Natural killer cell (primary cell): ENCODE measurements around the gene AVPR1A. TPM values are rescaled to one million over a fixed set of nuclear protein-coding genes. Genes with fewer than 3 reads are reported as not detected.

Experiments used
- ATAC-seq, 3 donors: fragments of 150-1000 bp in 2 of 3; fragments of 200-7000 bp in 1 of 3; cut with Tn5 transposase; 1 replicate in 1 of 3; 2 replicates in 2 of 3; pipeline ENCODE4 v1.10.0; 2021; ENCODE audit warnings: mild to moderate bottlenecking in 2 of 3, moderate library complexity in 2 of 3
- DNase-seq, 2 donors: peaks; one replicate each; pipeline versions ENCODE4 v3.0.0 to v3.0.0-alpha.2; 2013 to 2021; ENCODE audit warnings: mixed read lengths in 1 of 2
- H3K27ac ChIP-seq: one replicate; pipeline ENCODE4 v1.5.1; 2013; ENCODE audit warnings: mild to moderate bottlenecking, low read length
- H3K27me3 ChIP-seq: one replicate; pipeline ENCODE4 v1.6.1; 2013; ENCODE audit warnings: low read length; ENCODE audit not compliant: control insufficient read depth, insufficient read depth
- H3K36me3 ChIP-seq: one replicate; pipeline ENCODE4 v1.6.1; 2013; ENCODE audit warnings: low read length; ENCODE audit not compliant: control insufficient read depth, insufficient read depth
- H3K4me1 ChIP-seq: one replicate; pipeline ENCODE4 v1.6.1; 2013; ENCODE audit warnings: low read length; ENCODE audit not compliant: control insufficient read depth, insufficient read depth
- H3K4me3 ChIP-seq: one replicate; pipeline ENCODE4 v1.5.1; 2013; ENCODE audit warnings: low read length
- H3K9me3 ChIP-seq: one replicate; pipeline ENCODE4 v1.6.1; 2013; ENCODE audit warnings: low read length; ENCODE audit not compliant: control insufficient read depth, insufficient read depth
- H3K27ac Mint-ChIP-seq, 2 donors: one replicate each; pipeline ENCODE4 v1.8.0; 2022; ENCODE audit warnings: mild to moderate bottlenecking in 2 of 2, mixed read lengths in 2 of 2, moderate library complexity in 1 of 2
- H3K27me3 Mint-ChIP-seq, 2 donors: one replicate each; pipeline ENCODE4 v1.8.0; 2022; ENCODE audit warnings: low read depth in 2 of 2, mixed read lengths in 2 of 2
- H3K36me3 Mint-ChIP-seq: one replicate; pipeline ENCODE4 v1.8.0; 2022; ENCODE audit warnings: mixed read lengths
- H3K4me1 Mint-ChIP-seq, 2 donors: one replicate each; pipeline ENCODE4 v1.8.0; 2022; ENCODE audit warnings: mixed read lengths in 2 of 2
- H3K4me3 Mint-ChIP-seq: one replicate; pipeline ENCODE4 v1.8.0; 2022; ENCODE audit warnings: mild to moderate bottlenecking, moderate library complexity, mixed read lengths
- H3K9me3 Mint-ChIP-seq, 2 donors: one replicate each; pipeline ENCODE4 v1.8.0; 2022; ENCODE audit warnings: mixed read lengths in 2 of 2
- WGBS: methylation state at CpG from one replicate; pipeline ENCODE4 v1.1.7; 2013; ENCODE audit warnings: missing lambda C conversion rate; ENCODE audit not compliant: insufficient coverage; 5-methylcytosine and 5-hydroxymethylcytosine counted together
- intact Hi-C: fragments of 100-400 bp; cut with micrococcal nuclease; formaldehyde crosslinking; loops from one replicate; pipeline ENCODE4 v1.14.2; 2022
- total RNA-seq, 4 donors: library from RNA; stranded (reverse); fragments of 120-200 nt in 1 of 4; gene quantifications; one replicate each; pipeline versions ENCODE4 v1.2.3 to v1.2.4, GENCODE V29; 2013 to 2022
- TF ChIP-seq, protein P1 (sequence below): fragments of 200-600 bp; IDR thresholded peaks from one replicate; pipeline ENCODE4 v1.8.0; 2022; ENCODE audit warnings: antibody characterized with exemption

Gene AVPR1A
- total RNA-seq, 3 donors from 2014 or later (not counting 1 experiment from before 2014, with no cell fraction given): 0.10 to 0.16 TPM; not detected in 1

GRCh38 chr12:63155375-63155774, 4.4 kb upstream of the AVPR1A start:
- H3K27me3 Mint-ChIP-seq: peaks cover 31 to 39% of the 10 kb centered on the region in 2 donors

GRCh38 chr12:63154560-63154959, 3.6 kb upstream of the AVPR1A start:
- TF ChIP-seq, protein P1, sequence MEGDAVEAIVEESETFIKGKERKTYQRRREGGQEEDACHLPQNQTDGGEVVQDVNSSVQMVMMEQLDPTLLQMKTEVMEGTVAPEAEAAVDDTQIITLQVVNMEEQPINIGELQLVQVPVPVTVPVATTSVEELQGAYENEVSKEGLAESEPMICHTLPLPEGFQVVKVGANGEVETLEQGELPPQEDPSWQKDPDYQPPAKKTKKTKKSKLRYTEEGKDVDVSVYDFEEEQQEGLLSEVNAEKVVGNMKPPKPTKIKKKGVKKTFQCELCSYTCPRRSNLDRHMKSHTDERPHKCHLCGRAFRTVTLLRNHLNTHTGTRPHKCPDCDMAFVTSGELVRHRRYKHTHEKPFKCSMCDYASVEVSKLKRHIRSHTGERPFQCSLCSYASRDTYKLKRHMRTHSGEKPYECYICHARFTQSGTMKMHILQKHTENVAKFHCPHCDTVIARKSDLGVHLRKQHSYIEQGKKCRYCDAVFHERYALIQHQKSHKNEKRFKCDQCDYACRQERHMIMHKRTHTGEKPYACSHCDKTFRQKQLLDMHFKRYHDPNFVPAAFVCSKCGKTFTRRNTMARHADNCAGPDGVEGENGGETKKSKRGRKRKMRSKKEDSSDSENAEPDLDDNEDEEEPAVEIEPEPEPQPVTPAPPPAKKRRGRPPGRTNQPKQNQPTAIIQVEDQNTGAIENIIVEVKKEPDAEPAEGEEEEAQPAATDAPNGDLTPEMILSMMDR: no peak
- H3K36me3 ChIP-seq: no peaks in the 10 kb centered on the region
- Mint-ChIP-seq H3K27ac (no peak overlapping the region), H3K27me3 (peaks cover 37 to 46% of the 10 kb centered on the region in 2 donors), H3K4me3 (no peak overlapping the region), H3K36me3 (peaks cover 13% of the 10 kb centered on the region), H3K9me3 (no peaks in the 10 kb centered on the region), H3K4me1 (peaks cover 0 to 14% of the 10 kb centered on the region in 2 donors)
- H3K27me3 ChIP-seq: peaks cover 19% of the 10 kb centered on the region
- H3K4me3 ChIP-seq: no peak overlapping the region
- no peaks in the 10 kb centered on the region for H3K9me3 ChIP-seq
- DNase-seq: no peak
- ATAC-seq: no peak
- H3K27ac ChIP-seq: no peak overlapping the region
- WGBS: 95% methylated on average over 5 of the region's 5 CpGs
- intact Hi-C loops: no loop called here
- peaks cover 11% of the 10 kb centered on the region for H3K4me1 ChIP-seq

More at GRCh38 chr12:63155375-63155774, 4.4 kb upstream of the AVPR1A start:
- H3K27me3 ChIP-seq: peaks cover 13% of the 10 kb centered on the region
- DNase-seq (no peak), ATAC-seq (no peak)
- peaks cover 0 to 9% of the 10 kb centered on the region in 2 donors for H3K4me1 Mint-ChIP-seq
- H3K4me3 Mint-ChIP-seq: no peak overlapping the region
- no peaks in the 10 kb centered on the region for H3K9me3 ChIP-seq
- H3K27ac Mint-ChIP-seq: no peak overlapping the region
- 93% methylated on average over 2 of the region's 2 CpGs for WGBS
- H3K9me3 Mint-ChIP-seq: no peaks in the 10 kb centered on the region
- intact Hi-C loops: no loop called here
- no peaks in the 10 kb centered on the region for H3K36me3 ChIP-seq
- TF ChIP-seq, protein P1: no peak
- H3K36me3 Mint-ChIP-seq: peaks cover 13% of the 10 kb centered on the region
- peaks cover 11% of the 10 kb centered on the region for H3K4me1 ChIP-seq
- H3K4me3 ChIP-seq: no peak overlapping the region
- no peak overlapping the region for H3K27ac ChIP-seq

- Histone ChIP-seq H3K27ac (no peak overlapping the region), H3K4me1 (peaks cover 11% of the 10 kb centered on the region), H3K9me3 (no peaks in the 10 kb centered on the region), H3K27me3 (peaks cover 23% of the 10 kb centered on the region), H3K4me3 (no peak overlapping the region), H3K36me3 (no peaks in the 10 kb centered on the region)
- ATAC-seq (no peak), DNase-seq (no peak)
- WGBS: 28% methylated on average over 7 of the region's 7 CpGs
- Mint-ChIP-seq H3K4me3 (no peak overlapping the region), H3K4me1 (peaks cover 0 to 14% of the 10 kb centered on the region in 2 donors), H3K27me3 (peaks cover 46 to 64% of the 10 kb centered on the region in 2 donors), H3K36me3 (peaks cover 13% of the 10 kb centered on the region), H3K27ac (no peak overlapping the region), H3K9me3 (no peaks in the 10 kb centered on the region)
- TF ChIP-seq, protein P1: no peak
- intact Hi-C loops: no loop called here
Observed at GRCh38 chr12:63152321-63152700, 1.3 kb upstream of the AVPR1A start.
